ENCODE results near the gene THBS2. TPM values are rescaled to one million over a fixed set of nuclear protein-coding genes. Genes with fewer than 3 reads are reported as not detected.

The THBS2 gene
- total RNA-seq, 2 donors from 2014 or later = 673 to 817 TPM

GRCh38 chr6:169233832-169234231 lies 19.8 kb downstream of the THBS2 start:
- no peak for DNase-seq (ENCODE audit: low spot score)
- Histone ChIP-seq H3K27ac (no peak overlapping the region), H3K27me3 (replicated peaks; ENCODE audit: insufficient read depth) (no peaks in the 10 kb centered on the region), H3K9me3 (no peaks in the 10 kb centered on the region), H3K4me3 (no peak overlapping the region), H3K4me1 (ENCODE audit: control insufficient read depth in 1 of 2, low read depth in 2 of 2) (peaks cover 0 to 15% of the 10 kb centered on the region in 2 donors), H3K36me3 (peaks cover 60% of the 10 kb centered on the region)
- ATAC-seq (ENCODE audit: insufficient number of reproducible peaks, low FRiP score, low read depth) = no peak
- TF ChIP-seq, protein P1, sequence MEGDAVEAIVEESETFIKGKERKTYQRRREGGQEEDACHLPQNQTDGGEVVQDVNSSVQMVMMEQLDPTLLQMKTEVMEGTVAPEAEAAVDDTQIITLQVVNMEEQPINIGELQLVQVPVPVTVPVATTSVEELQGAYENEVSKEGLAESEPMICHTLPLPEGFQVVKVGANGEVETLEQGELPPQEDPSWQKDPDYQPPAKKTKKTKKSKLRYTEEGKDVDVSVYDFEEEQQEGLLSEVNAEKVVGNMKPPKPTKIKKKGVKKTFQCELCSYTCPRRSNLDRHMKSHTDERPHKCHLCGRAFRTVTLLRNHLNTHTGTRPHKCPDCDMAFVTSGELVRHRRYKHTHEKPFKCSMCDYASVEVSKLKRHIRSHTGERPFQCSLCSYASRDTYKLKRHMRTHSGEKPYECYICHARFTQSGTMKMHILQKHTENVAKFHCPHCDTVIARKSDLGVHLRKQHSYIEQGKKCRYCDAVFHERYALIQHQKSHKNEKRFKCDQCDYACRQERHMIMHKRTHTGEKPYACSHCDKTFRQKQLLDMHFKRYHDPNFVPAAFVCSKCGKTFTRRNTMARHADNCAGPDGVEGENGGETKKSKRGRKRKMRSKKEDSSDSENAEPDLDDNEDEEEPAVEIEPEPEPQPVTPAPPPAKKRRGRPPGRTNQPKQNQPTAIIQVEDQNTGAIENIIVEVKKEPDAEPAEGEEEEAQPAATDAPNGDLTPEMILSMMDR (IDR thresholded peaks at IDR 0.05) = no peak

DNA sequence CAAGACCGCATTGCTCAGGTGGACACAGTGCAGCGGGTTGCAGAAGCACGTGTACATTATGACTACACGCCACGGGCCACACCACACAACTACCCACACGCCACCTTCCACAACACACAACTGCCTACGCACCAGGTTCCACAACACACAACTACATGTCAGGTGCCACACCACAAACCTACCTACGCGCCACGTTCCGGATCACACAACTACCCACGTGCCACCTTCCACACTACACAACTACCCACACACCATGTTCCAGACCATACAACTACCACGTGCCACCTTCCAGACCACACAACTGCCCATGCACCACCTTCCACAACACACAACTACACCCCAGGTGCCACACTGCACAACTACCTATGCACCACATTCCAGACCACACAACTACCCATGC lies 20.5 kb downstream of the THBS2 start:
- H3K36me3 ChIP-seq = peaks cover 64% of the 10 kb centered on the region
- H3K4me3 ChIP-seq = no peak overlapping the region
- no peaks in the 10 kb centered on the region for H3K9me3 ChIP-seq
- no peak for DNase-seq (ENCODE audit: low spot score)
- H3K27ac ChIP-seq = no peak overlapping the region
- no peak for ATAC-seq (ENCODE audit: insufficient number of reproducible peaks, low FRiP score, low read depth)
- H3K4me1 ChIP-seq (ENCODE audit: control insufficient read depth in 1 of 2, low read depth in 2 of 2) = peaks cover 0 to 15% of the 10 kb centered on the region in 2 donors
- TF ChIP-seq, protein P1 (IDR thresholded peaks at IDR 0.05) = no peak
- no peaks in the 10 kb centered on the region for H3K27me3 ChIP-seq (replicated peaks; ENCODE audit: insufficient read depth)

GRCh38 chr6:169232507-169232931 lies 21.1 kb downstream of the THBS2 start:
- H3K9me3 ChIP-seq = no peaks in the 10 kb centered on the region
- H3K36me3 ChIP-seq = peaks cover 67% of the 10 kb centered on the region
- DNase-seq (ENCODE audit: low spot score) (no peak), ATAC-seq (ENCODE audit: insufficient number of reproducible peaks, low FRiP score, low read depth) (no peak)
- peaks cover 0 to 15% of the 10 kb centered on the region in 2 donors for H3K4me1 ChIP-seq (ENCODE audit: control insufficient read depth in 1 of 2, low read depth in 2 of 2)
- no peak overlapping the region for H3K27ac ChIP-seq
- H3K4me3 ChIP-seq = no peak overlapping the region
- TF ChIP-seq, protein P1 (IDR thresholded peaks at IDR 0.05) = no peak
- no peaks in the 10 kb centered on the region for H3K27me3 ChIP-seq (replicated peaks; ENCODE audit: insufficient read depth)

GRCh38 chr6:169231790-169232506 lies 21.7 kb downstream of the THBS2 start:
- Histone ChIP-seq H3K27me3 (replicated peaks; ENCODE audit: insufficient read depth) (no peaks in the 10 kb centered on the region), H3K9me3 (no peaks in the 10 kb centered on the region), H3K4me1 (ENCODE audit: control insufficient read depth in 1 of 2, low read depth in 2 of 2) (peaks cover 0 to 15% of the 10 kb centered on the region in 2 donors), H3K36me3 (peaks cover 67% of the 10 kb centered on the region), H3K27ac (peak overlapping the region; percentile 32 to 37), H3K4me3 (no peak overlapping the region)
- no peak for ATAC-seq (ENCODE audit: insufficient number of reproducible peaks, low FRiP score, low read depth)
- no peak for DNase-seq (ENCODE audit: low spot score)
- TF ChIP-seq, protein P1 (IDR thresholded peaks at IDR 0.05) = no peak

- Histone ChIP-seq H3K9me3 (no peaks in the 10 kb centered on the region), H3K4me1 (ENCODE audit: control insufficient read depth in 1 of 2, low read depth in 2 of 2) (peaks cover 0 to 15% of the 10 kb centered on the region in 2 donors), H3K36me3 (peaks cover 69% of the 10 kb centered on the region), H3K27ac (peak overlapping the region; percentile 32 to 37), H3K4me3 (no peak overlapping the region), H3K27me3 (replicated peaks; ENCODE audit: insufficient read depth) (no peaks in the 10 kb centered on the region)
- ATAC-seq (ENCODE audit: insufficient number of reproducible peaks, low FRiP score, low read depth) = no peak
- TF ChIP-seq, protein P1 (IDR thresholded peaks at IDR 0.05) = no peak
- DNase-seq (ENCODE audit: low spot score) = no peak
Measured at GRCh38 chr6:169230946-169231789, 22.5 kb downstream of the THBS2 start.

Measured in thoracic aorta (tissue), 2 donors.